HEK293 (cell line): Measurements from ENCODE around the gene GMEB2.

Source experiments
- CTCF ChIP-seq: fragments of 450-650 bp; formaldehyde crosslinking; IDR thresholded peaks from 2 replicates; pipeline ENCODE4 v1.5.1; 2016; ENCODE audit warnings: missing biosample characterization, missing genetic modification characterization
- MZF1 ChIP-seq: fragments of 450-650 bp; formaldehyde crosslinking; IDR thresholded peaks from 2 replicates; pipeline ENCODE4 v1.5.1; 2017; ENCODE audit warnings: missing biosample characterization, missing genetic modification characterization, borderline replicate concordance
- REST ChIP-seq: fragments of 450-650 bp; formaldehyde crosslinking; IDR thresholded peaks from 2 replicates; pipeline ENCODE4 v1.5.1; 2016; ENCODE audit warnings: missing biosample characterization, missing genetic modification characterization
- ZBTB8A ChIP-seq: fragments of 450-650 bp; formaldehyde crosslinking; IDR thresholded peaks from 2 replicates; pipeline ENCODE4 v1.5.1; 2016; ENCODE audit warnings: missing biosample characterization, missing genetic modification characterization
- ZFP37 ChIP-seq: fragments of 450-650 bp; formaldehyde crosslinking; IDR thresholded peaks from 2 replicates; pipeline ENCODE4 v1.5.1; 2016; ENCODE audit warnings: missing biosample characterization, missing genetic modification characterization
- ZNF138 ChIP-seq: fragments of 450-650 bp; formaldehyde crosslinking; IDR thresholded peaks from 2 replicates; pipeline ENCODE4 v1.5.1; 2016; ENCODE audit warnings: missing biosample characterization, missing genetic modification characterization, borderline replicate concordance
- ZNF19 ChIP-seq: fragments of 450-650 bp; formaldehyde crosslinking; IDR thresholded peaks from 2 replicates; pipeline ENCODE4; 2016; ENCODE audit warnings: missing biosample characterization, missing genetic modification characterization, low read depth
- ZNF302 ChIP-seq: fragments of 450-650 bp; formaldehyde crosslinking; IDR thresholded peaks from 2 replicates; pipeline ENCODE4 v1.5.1; 2016; ENCODE audit warnings: missing biosample characterization, missing genetic modification characterization, low read depth
- ZNF670 ChIP-seq: fragments of 450-650 bp; formaldehyde crosslinking; IDR thresholded peaks from 2 replicates; pipeline ENCODE4 v1.5.1; 2016; ENCODE audit warnings: missing biosample characterization, missing genetic modification characterization, low read depth

- TF ChIP-seq ZNF19 (tag by site-specific recombination): no peak
- no peak for TF ChIP-seq ZNF138 (tag by site-specific recombination)
- no peak for TF ChIP-seq CTCF (tag by site-specific recombination)
- TF ChIP-seq ZNF302 (tag by site-specific recombination): no peak
- no peak for TF ChIP-seq REST (tag by site-specific recombination)
- TF ChIP-seq ZNF670 (tag by site-specific recombination): no peak
- no peak for TF ChIP-seq ZBTB8A (tag by site-specific recombination)
- no peak for TF ChIP-seq ZFP37 (tag by site-specific recombination)
- TF ChIP-seq MZF1 (tag by site-specific recombination): no peak
Observed at GRCh38 chr20:63602321-63602720, 24.6 kb downstream of the GMEB2 start.
